Left kidney (tissue), 8 donors: ENCODE results near the gene COL5A2. TPM values are rescaled to one million over a fixed set of nuclear protein-coding genes. Genes with fewer than 3 reads are reported as not detected.

Experiments
- DNase-seq: peaks from one replicate; pipeline ENCODE4 v3.0.0-alpha.2; 2013
- long read RNA-seq, 8 donors: transcript quantifications; one replicate each; lab custom pipeline, GENCODE V29; 2026
- polyA plus RNA-seq: library from polyadenylated mRNA; unstranded; fragments of 120-200 nt; gene quantifications from one replicate; pipeline ENCODE4 v1.2.1, GENCODE V29; 2013; ENCODE audit not compliant: insufficient read length

The COL5A2 gene
- 133 TPM for polyA plus RNA-seq
- long read RNA-seq, donor 1, full-length matches to known transcripts, result 4 of 4 reads
- long read RNA-seq, donor 1, partial matches to known transcripts, result 0 of 4 reads
- long read RNA-seq, donor 1, other reads (novel, unspliced or antisense), result 0 of 4 reads
- long read RNA-seq, donor 2, full-length matches to known transcripts, result 2 of 16 reads
- long read RNA-seq, donor 2, partial matches to known transcripts, result 8 of 16 reads
- long read RNA-seq, donor 2, other reads (novel, unspliced or antisense), result 6 of 16 reads
- long read RNA-seq, donor 3, full-length matches to known transcripts, result 6 of 6 reads
- long read RNA-seq, donor 3, partial matches to known transcripts, result 0 of 6 reads
- long read RNA-seq, donor 3, other reads (novel, unspliced or antisense), result 0 of 6 reads
- long read RNA-seq, donor 4, result 0 reads
- long read RNA-seq, donor 5, full-length matches to known transcripts, result 2 of 9 reads
- long read RNA-seq, donor 5, partial matches to known transcripts, result 0 of 9 reads
- long read RNA-seq, donor 5, other reads (novel, unspliced or antisense), result 7 of 9 reads
- long read RNA-seq, donor 6, full-length matches to known transcripts, result 4 of 23 reads
- long read RNA-seq, donor 6, partial matches to known transcripts, result 11 of 23 reads
- long read RNA-seq, donor 6, other reads (novel, unspliced or antisense), result 8 of 23 reads
- long read RNA-seq, donor 7, full-length matches to known transcripts, result 4 of 14 reads
- long read RNA-seq, donor 7, partial matches to known transcripts, result 10 of 14 reads
- long read RNA-seq, donor 7, other reads (novel, unspliced or antisense), result 0 of 14 reads
- long read RNA-seq, donor 8, full-length matches to known transcripts, result 2 of 2 reads
- long read RNA-seq, donor 8, partial matches to known transcripts, result 0 of 2 reads
- long read RNA-seq, donor 8, other reads (novel, unspliced or antisense), result 0 of 2 reads

DNA sequence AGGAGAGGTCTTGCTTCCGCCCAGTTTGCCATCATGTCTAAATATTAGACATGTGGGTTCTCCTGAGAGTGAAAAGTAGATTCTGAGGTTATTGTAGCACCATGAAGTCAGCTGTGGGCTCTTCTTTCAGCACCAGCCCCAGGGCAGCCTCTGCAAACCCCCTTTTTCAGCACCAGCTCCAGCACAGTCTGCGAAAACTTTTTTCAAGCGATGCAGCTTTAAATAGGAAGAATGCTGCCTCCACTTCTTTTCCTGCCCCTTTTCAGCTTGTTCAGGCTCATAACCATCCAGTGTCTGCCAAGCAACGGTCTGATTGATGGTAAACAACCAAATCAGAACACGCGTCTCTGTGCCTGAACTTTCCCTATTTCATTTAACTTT lies at the start of gene COL5A2:
COL5A2 (minus strand) TSS at position 192 of the 381 bp plus-strand sequence; CDS start at position 35, 157 bp downstream.
- peak; percentile 60 for DNase-seq

DNA sequence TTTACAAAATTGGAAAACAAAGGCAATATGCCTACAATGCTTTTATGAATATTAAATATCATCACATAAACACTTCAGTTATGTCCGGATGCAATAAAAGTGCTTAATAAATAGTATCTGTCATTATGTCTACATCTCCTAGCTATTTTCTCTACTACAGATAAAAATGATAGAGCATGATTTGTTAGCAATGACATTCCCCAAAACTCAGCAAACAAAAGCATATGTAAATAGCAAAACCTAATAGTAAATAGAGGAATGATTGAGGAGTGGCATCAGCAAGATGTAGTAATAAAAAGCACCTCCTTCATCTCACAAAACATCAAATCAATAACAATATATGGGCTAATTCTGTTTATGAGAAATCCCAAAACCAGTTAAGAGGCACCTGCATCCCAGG lies 46.5 kb upstream of the COL5A2 start:
- DNase-seq, result no peak

DNA sequence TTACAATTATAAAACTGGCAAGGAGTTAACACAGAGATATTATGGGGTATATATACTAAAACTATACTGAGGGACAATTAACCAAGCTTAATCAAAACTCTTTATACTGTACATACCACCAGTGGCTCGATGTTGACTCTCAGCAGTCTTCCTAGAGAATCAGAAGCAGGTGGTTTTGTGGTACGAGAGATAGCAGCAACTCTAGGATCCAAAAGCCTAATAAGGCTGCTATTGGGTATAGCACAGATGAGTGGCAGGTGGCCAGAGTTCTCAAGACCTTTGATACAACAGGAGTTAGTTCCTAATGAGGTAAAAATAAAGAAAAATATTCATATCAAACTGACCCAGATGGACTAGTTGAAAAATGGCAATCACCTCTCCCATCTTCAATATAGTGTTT lies 45.5 kb upstream of the COL5A2 start:
- no peak for DNase-seq

DNA sequence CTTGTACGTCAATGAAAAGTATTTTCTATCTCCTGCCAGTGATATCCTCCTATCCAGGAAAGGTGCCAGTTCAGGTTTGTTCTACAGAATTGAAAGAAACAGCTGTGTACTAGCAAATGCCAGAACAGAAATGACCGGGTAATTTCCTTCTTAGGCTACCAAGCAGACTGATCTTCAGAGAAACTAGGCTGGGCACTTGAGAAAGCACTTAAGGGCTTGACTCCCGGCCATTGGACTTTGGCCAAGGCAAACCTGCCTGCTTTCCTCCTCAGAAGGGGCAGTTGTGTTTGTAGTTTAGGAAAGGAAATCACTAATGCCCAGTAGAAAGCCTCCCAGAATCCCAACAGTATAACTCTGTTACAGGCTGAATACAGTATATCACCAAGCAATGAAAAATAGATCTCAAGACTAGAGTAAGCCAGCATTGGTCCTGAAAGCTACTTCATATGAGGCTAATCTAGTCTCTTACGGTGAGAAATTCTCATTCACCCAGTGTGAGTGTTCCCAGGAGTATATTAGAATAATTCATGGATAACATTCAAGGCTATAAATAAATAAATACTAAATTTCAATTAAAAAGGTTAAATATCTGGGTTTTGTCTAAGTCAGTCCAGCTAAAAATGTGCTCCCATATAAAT lies 43.0 kb upstream of the COL5A2 start:
- no peak for DNase-seq

DNA sequence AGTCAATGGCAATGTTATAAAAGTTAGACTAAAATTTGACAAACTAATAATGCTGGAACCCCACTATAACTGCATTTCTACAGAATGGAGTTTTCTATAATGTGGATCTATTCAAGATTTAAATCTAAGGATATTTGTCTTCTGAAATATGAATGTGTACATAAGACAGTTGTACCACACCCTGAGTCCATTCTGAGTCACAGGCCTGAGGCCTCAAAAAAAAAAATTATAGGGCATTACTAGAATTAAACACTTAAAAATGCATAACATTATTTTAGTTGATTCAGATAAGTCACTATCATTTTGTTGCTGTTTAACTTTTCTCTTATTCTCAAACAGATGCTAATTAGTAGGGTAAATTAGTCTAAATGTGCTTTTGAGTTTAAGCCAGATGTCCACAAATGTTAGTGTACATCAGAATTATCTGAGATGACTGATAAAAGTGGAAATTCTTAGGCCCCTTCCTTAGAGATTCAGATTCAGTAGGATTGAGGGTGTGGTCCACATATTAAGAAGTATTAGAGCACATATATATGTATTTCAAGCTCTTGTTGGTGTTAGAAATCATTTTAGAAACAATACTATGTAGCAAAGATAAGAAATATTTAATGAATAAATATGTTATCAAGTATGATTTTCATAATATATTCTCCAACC lies 42.4 kb upstream of the COL5A2 start:
- no peak for DNase-seq

DNA sequence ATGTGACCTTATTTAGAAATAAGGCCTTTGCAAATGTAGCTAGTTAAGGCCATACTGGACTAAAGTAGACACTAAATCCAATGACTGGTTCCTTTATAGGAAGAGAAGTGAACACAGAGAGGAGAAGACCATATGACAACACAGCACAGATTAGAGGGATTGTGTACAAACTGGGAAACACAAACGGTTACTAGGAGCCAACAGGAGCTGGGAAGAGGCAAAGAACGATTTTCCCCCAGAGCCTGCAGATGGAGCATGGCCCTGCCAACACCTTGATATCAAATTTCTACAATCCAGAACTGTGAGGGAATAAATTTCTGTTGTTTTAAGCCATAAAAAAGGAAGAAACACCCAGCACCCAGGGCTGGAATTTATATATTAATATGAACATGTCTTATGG lies 38.7 kb upstream of the COL5A2 start:
- no peak for DNase-seq

DNA sequence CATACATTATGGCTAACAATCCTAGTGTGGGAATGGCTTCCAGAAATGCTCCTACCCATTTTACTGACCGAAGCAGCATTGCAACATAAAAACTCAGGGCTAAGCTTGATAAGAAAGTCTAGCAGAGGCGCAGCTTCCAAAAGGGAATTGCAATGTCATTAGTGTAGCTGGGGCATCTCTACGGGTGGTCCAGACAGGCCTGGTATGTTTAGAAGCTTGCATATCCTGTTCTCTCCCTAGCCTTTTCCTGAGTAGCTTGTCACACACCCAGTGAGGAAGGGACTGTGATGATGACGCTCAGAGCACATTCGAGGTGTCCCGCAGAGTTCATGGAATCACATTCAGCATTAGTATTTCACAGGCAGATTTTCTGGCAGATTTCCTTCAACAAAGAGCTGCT lies 38.0 kb upstream of the COL5A2 start:
- no peak for DNase-seq

DNA sequence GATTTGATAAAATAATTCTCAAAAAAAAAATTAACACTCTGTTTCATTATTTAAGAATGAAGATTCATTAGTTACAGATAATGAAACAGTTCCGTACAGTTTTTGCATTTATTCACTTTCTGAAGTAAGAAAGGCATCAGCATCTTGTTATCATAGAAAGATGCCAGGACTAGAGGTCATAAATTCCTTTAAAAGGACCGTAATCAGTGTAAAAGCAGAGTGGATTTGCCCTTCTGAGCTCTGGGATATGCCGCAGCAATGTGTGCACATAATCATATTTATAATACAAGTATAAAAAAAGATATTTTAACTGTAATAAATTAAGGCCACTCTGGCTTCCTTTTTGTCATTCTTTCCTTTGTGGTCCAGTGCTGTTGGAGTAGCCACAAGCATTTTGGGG lies 37.5 kb upstream of the COL5A2 start:
- no peak for DNase-seq

DNA sequence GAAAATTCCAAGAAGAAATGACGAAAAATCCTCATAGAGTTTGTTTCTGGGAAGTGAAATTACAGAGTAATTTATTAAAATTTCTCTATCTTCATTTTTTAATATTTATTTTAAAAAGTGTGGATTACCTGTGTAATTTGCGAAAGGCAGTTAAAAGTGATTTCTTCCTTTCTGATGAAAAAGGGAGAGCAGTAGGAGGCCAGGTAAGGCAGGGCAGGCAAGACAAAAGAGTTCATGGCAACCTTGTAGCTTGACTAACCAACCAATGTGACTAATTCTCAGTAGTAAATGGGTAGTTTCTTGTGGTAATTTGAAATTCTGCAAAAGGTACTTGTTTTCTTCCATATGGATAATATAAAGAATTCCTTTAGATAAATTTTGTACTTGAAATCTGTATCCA lies 34.9 kb upstream of the COL5A2 start:
- DNase-seq, result no peak

DNA sequence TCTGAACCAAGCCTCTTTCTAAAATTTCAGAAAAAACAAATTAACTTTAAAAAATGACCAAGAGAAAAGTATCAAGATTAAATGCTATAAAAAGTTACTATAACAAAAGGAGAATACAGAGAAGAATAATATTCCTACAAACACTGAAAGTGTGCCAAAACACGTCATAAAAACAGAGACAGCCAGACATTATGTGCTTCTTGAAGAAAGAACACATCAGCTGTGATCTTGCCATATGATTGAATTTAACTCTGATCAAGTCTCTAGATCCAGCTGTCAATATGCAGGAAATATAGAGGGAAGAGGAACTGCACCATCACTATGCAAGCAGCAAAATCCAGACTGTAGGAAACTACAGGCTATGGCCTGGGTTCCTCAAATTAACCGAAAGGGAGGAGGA lies 33.7 kb upstream of the COL5A2 start:
- no peak for DNase-seq

DNA sequence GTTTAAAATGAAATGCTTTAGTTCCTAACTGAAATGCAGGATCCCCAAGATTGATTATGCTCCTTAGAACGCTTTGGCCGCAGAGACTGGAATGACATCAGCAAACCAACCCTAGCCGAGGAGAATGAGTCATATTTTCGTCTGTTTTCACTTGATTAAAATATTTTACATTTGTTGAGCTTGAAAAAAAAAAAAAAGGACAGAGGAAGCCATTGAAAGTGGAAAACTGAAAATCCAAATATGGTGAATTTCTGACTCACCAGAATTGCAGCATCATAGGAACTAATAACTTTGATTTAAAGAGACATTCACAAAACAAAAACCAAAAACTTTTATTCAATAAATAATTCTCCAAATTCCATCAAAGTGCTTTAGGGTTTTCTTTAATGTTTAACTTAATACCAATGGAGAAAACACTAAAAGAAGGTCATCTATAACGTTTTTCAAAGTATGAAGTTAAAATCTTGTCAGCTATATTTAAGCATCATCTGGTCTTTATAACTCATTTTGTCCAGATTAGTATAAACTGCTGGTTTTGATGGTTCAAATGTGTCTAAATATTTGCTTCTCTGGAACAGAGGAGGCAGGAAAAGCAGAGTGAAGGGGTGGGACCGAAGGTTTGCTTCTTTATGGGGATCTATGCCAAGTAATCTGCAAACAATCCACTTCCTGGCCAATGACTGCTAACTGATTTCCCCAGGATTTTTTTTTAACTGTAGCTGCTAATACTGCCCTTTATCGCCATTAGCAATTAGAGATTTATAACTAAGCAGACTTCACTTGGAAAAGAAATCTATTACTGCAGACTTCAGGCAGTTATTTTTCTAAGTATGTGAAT lies 30.9 kb upstream of the COL5A2 start:
- peak; percentile 32 for DNase-seq

DNA sequence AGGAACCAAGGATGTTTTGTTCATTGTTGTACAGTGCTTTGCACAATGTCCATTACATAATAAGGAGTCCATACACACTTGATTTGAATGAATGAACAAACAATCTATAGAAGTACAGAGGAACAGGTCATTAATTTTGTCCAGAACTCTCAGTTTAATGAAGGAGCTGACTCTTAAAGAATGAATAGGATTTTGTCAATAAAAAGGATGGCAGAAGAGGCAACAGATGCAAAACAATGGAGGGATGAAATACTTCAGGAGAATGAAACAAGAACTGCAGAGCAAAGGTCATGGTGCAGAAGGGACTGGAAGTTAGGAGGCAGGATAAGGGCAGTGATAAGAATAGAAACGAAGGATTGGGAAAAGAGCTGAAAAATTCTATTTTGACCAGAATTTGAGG lies 28.7 kb upstream of the COL5A2 start:
- no peak for DNase-seq

DNA sequence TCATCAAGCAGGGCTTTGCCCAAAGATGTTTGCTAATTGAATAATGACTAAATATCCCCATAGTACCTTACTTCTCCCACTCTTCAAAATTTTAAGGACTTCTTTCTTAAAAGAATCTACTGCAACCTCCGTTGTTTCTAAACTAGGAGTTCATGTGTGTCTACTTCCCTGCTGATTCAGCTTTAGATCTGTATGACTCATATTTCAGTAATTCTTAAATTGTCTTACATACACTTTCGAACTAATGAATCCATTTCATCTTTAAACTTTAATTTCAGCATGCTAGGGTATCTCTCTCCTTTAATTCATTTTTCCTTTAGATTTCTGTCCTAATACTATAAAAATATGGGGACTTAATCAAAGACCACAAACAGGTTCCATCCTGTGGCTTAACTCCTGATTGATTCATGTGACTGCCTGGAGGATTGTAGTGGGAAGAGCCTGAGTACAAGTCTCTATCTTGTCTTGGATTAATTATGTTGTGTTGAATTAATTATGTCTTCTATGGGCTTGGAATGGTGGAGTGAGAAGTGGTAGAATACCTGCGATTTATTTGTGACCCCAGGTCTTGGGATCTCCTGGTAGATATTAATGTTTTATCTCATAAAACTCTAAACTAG lies 24.9 kb upstream of the COL5A2 start:
- no peak for DNase-seq

DNA sequence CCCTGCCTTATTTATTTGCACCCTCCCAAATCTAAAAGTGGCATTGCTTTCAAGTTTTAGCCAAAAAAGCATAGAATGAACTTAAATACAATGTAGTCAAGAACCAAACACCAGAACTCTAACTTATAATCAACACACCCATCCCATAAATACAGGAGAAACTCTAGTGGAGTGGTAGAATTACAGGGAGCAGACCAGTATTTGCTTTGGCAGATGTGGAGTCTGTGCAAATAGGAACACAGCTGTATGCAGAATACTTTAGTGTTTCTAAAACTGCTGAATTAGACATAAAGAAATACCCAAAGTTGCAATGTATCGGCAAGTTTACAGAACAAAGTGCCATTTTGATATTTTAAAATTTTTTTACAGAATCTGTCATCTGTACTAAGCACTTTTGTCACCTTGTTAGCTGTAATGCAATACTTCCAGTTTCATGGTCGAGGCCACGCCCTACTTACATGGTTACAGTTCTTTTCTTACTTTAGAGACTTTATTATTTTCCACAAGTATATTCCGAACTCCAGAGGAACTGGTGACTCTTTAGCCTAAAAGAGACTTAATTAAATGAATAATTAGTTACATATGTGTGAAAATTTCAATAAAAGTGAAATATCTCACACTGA lies 23.7 kb upstream of the COL5A2 start:
- no peak for DNase-seq

DNA sequence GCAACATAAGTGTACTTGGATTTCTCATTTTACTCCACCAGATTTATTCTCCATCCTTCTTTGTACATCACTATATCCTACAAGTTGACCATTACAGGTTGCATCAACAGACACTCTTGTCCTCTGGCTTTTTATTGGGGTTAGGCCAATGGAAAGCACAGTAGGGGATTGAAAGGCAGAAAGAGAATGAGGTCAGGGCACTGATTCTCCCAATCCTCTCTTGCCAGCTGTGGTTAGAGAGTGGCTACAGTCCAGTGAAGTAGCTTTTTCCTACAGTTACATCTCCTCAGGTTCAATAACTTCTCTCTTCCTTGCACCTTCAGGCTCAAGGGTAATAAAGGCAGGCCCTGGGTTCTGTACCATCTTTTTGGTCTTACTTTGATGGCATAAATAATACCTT lies 20.2 kb upstream of the COL5A2 start:
- DNase-seq, result no peak

DNA sequence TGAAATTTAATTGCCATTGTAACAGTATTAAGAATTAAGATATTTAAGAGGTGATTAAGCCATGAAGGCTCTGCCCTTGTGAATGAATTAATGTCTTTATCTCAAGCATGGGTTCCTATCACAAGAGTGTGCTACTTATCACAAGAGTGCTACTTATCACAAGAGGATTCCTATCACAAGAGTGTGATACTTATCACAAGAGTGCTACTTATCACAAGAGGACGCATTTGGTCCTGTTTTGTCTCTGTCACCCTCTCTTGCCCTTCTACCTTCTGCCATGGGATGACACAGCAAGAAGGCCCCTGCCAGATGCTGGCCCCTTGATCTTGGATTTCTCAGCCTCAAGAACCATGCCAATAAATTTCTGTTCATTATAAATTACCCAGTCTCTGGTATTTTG lies 13.2 kb upstream of the COL5A2 start:
- no peak for DNase-seq

DNA sequence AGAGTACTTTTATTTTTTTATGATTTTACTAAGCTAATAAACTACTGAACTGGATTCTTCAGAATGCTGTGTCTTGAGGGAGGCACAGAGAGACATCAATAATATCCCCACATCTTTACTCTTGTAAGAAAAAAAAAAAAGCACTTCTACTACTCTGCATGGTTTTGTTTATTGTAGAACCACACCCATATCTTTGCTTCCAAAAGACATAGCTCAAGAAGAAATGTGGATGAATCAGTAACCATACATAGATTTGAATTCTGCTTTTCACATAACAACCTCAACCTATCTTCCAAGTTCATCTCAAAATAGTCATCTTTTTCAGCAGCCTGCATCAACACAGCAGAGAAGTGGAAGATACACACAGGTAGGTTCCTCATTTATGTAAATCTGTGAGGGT lies 12.2 kb upstream of the COL5A2 start:
- no peak for DNase-seq

DNA sequence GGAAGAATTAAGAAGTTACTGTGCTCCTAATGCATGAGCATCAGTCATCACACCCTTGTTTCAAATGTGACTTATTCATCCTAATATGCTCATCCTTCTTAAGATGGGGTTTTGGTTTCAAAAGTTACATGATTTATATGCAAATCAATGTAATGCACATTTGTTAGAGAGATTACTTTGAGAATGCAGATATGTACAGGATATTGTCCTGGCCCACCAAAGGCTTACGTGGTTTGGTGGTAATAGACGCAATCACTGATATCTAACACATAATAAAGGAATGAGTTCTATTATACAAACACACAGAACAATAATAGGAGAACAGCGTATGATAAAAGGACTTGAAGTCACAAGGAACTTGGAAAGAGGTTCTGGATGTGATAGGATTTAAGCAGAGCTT lies 11.1 kb upstream of the COL5A2 start:
- DNase-seq, result no peak

DNA sequence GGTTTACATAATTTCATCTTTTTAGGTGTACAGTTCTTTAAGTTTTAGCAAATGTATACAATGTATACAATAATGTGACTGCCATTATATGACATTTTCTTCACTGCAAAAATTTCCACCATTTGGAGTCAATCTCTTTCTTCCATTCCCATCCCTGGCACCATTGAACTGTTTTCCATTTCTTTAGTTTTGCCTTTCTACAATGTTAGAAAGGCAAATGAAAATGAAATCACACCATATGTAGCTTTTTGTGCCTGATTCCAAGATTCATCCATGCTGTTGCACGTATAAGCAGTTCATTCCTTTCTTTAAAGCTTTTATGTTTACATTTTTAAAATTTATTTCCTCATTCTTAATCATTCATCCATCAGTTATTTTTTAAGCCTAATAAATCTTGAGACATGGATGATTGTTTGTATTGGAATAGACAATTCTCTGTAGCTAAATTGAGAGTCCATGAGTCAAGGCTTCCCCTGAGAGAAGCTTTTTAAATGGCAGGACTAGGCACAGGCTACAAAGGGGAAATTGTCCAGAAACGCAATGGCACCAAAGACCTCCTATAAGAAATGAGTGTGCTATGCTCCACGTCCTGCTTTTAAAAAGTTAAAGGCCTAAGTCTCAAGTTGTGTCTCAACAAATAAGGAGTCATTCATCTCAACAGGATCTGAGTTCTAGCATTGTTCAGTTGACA lies 8.7 kb upstream of the COL5A2 start:
- DNase-seq, result no peak

DNA sequence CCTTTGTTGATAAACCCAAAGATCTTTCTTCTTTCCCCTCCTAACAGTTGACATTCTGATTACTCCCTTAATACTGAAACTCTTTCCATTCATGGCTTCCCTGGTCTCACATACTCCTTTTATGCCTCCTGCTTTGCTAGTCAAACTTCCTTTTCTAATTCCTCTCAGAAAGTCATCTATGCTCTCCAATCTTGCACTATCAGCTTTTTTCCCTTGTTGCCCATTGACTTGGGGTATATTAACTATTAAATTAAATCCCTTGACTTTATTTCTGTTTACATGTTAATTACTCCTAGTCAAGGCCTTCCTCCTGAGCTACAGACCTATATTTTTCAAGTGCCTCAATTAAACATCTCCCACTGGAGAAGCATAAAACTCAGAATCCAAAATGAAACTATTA lies 3.6 kb upstream of the COL5A2 start:
- no peak for DNase-seq
